ENCODE data around the gene SYT12.

Gene SYT12

GRCh38 chr11:67056267-67057204 lies 33.6 kb downstream of the SYT12 start, which contains the start of gene RHOD:
Gene RHOD, plus strand, starts transcription at chr11:67056847. Its CDS starts 56 bp downstream, at chr11:67056903.
- DNase-seq: peak; percentile 33

GRCh38 chr11:67057205-67057672 lies 34.3 kb downstream of the SYT12 start:
- DNase-seq: no peak

- DNase-seq: no peak
Observed at GRCh38 chr11:67058506-67058905, 35.6 kb downstream of the SYT12 start.

- DNase-seq: no peak
Observed at GRCh38 chr11:67059671-67060070, 36.7 kb downstream of the SYT12 start.

- DNase-seq: no peak
Observed at GRCh38 chr11:67060111-67060522, 37.2 kb downstream of the SYT12 start.

- DNase-seq: no peak
Observed at GRCh38 chr11:67062526-67063373, 39.8 kb downstream of the SYT12 start.

GRCh38 chr11:67066333-67066709 lies 43.4 kb downstream of the SYT12 start:
- no peak for DNase-seq

- peak; percentile 46 for DNase-seq
Observed at GRCh38 chr11:67071420-67072284, 48.7 kb downstream of the SYT12 start.

GRCh38 chr11:67072295-67072694 lies 49.4 kb downstream of the SYT12 start:
- DNase-seq: no peak

GRCh38 chr11:67073908-67074307 lies 51.0 kb downstream of the SYT12 start:
- no peak for DNase-seq

GRCh38 chr11:67076202-67076601 lies 53.3 kb downstream of the SYT12 start:
- no peak for DNase-seq

- DNase-seq: no peak
Observed at GRCh38 chr11:67079065-67079705, 56.3 kb downstream of the SYT12 start.

- no peak for DNase-seq
Observed at GRCh38 chr11:67082071-67082791, 59.3 kb downstream of the SYT12 start.

GRCh38 chr11:67083786-67084366 lies 60.9 kb downstream of the SYT12 start:
- no peak for DNase-seq

- no peak for DNase-seq
Observed at GRCh38 chr11:67085617-67086016, 62.7 kb downstream of the SYT12 start.

GRCh38 chr11:67090717-67091116 lies 67.8 kb downstream of the SYT12 start:
- no peak for DNase-seq

- DNase-seq: no peak
Observed at GRCh38 chr11:67095214-67095507, 72.2 kb downstream of the SYT12 start.

- DNase-seq: no peak
Observed at GRCh38 chr11:67098799-67099429, 76.0 kb downstream of the SYT12 start.

- DNase-seq: no peak
Observed at GRCh38 chr11:67099831-67100324, 76.9 kb downstream of the SYT12 start.
